ENCODE results near the gene OCLN.

- TF ChIP-seq CTCF (IDR thresholded peaks at IDR 0.05) (no peak), POLR2AphosphoS5 (IDR thresholded peaks at IDR 0.05; ENCODE audit: low read depth, low read length) (peak; percentile 81; the same call in 1 of the 2 replicates), SIN3A (IDR thresholded peaks at IDR 0.05; ENCODE audit: borderline replicate concordance, insufficient read depth, low read depth, low read length) (0 out of 2 replicates have a peak, but pooled peaks have one; percentile 29), TCF7L2 (IDR thresholded peaks at IDR 0.05; ENCODE audit: low read depth, low read length) (peak; percentile 87)
- TF ChIP-seq, protein P1, sequence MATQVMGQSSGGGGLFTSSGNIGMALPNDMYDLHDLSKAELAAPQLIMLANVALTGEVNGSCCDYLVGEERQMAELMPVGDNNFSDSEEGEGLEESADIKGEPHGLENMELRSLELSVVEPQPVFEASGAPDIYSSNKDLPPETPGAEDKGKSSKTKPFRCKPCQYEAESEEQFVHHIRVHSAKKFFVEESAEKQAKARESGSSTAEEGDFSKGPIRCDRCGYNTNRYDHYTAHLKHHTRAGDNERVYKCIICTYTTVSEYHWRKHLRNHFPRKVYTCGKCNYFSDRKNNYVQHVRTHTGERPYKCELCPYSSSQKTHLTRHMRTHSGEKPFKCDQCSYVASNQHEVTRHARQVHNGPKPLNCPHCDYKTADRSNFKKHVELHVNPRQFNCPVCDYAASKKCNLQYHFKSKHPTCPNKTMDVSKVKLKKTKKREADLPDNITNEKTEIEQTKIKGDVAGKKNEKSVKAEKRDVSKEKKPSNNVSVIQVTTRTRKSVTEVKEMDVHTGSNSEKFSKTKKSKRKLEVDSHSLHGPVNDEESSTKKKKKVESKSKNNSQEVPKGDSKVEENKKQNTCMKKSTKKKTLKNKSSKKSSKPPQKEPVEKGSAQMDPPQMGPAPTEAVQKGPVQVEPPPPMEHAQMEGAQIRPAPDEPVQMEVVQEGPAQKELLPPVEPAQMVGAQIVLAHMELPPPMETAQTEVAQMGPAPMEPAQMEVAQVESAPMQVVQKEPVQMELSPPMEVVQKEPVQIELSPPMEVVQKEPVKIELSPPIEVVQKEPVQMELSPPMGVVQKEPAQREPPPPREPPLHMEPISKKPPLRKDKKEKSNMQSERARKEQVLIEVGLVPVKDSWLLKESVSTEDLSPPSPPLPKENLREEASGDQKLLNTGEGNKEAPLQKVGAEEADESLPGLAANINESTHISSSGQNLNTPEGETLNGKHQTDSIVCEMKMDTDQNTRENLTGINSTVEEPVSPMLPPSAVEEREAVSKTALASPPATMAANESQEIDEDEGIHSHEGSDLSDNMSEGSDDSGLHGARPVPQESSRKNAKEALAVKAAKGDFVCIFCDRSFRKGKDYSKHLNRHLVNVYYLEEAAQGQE (IDR thresholded peaks at IDR 0.05; ENCODE audit: insufficient read depth in 1 of 2, low read depth in 2 of 2, low read length in 1 of 2): no peak
Measured at GRCh38 chr5:69517763-69518212, 25.2 kb downstream of the OCLN start.

Data from Panc1 (cell line).